Measurements from ENCODE around the gene LRRC4.

GRCh38 chr7:128045158-128045557 is 13.9 kb upstream of the LRRC4 start:
- no peak for TF ChIP-seq CTCF (IDR thresholded peaks at IDR 0.05)
- no peak for TF ChIP-seq POLR2A (IDR thresholded peaks at IDR 0.05)
